ENCODE data around the gene CATSPER4. TPM values are rescaled to one million over a fixed set of nuclear protein-coding genes. Genes with fewer than 3 reads are reported as not detected.

The CATSPER4 gene
- total RNA-seq, 1 experiment from 2014 or later, result not detected

GRCh38 chr1:26168410-26169197, 21.8 kb upstream of the CATSPER4 start, which contains the start of gene C1orf232:
Gene C1orf232 (minus strand): TSS chr1:26168963. CDS start chr1:26168499, 464 bp downstream.
- Histone ChIP-seq H3K4ac (ENCODE audit: low read depth, low read length) (no peak within 1 kb of the TSS), H3T11ph (ENCODE audit: low read length) (no peak within 1 kb of the TSS), H3K9me3 (ENCODE audit: control insufficient read depth, low read depth, low read length) (no peaks in the 10 kb centered on the region), H4K5ac (ENCODE audit: insufficient read length, low read depth, low read length) (no peak within 1 kb of the TSS), H3K27ac (ENCODE audit: insufficient read length, low read depth, low read length) (no peak within 1 kb of the TSS), H3K14ac (ENCODE audit: insufficient read depth, low read length) (peak within 1 kb of the TSS; percentile 60; the same call in 1 of the 2 replicates), H3K79me2 (ENCODE audit: insufficient read depth, low read length) (peaks cover 4% of the 10 kb centered on the region; the same call in 1 of the 2 replicates), H3K27me3 (ENCODE audit: insufficient read depth, low read length) (peaks cover 3% of the 10 kb centered on the region; the same call in 1 of the 2 replicates), H3K4me1 (ENCODE audit: insufficient read depth, low read length) (peaks cover 6% of the 10 kb centered on the region; the same call in 1 of the 2 replicates), H3K23me2 (ENCODE audit: insufficient read length, low read depth, low read length, poor library complexity, severe bottlenecking) (peaks cover 16% of the 10 kb centered on the region), H4K8ac (replicated peaks; ENCODE audit: insufficient read length, low read depth, low read length) (no peak within 1 kb of the TSS), H4K91ac (ENCODE audit: insufficient read length, low read depth, low read length) (no peak within 1 kb of the TSS), H3K9ac (ENCODE audit: extremely low read depth, insufficient read length, low read length) (peak within 1 kb of the TSS; percentile 74), H2AK5ac (ENCODE audit: insufficient read length, low read length) (no peak within 1 kb of the TSS), H3K4me2 (ENCODE audit: insufficient read depth, insufficient read length, low read length) (peak within 1 kb of the TSS; percentile 78), H2AFZ (ENCODE audit: low read length) (no peak within 1 kb of the TSS), H2BK5ac (ENCODE audit: insufficient read length, low read length) (no peak within 1 kb of the TSS), H2BK12ac (ENCODE audit: insufficient read length, low read depth, low read length) (no peak within 1 kb of the TSS), H3K79me1 (ENCODE audit: insufficient read depth, low read depth, low read length, poor library complexity, severe bottlenecking) (peaks cover 4% of the 10 kb centered on the region), H3K18ac (ENCODE audit: insufficient read length, low read depth, low read length) (no peak within 1 kb of the TSS), H4K20me1 (ENCODE audit: control insufficient read depth, insufficient read depth, insufficient read length) (no peaks in the 10 kb centered on the region), H2BK15ac (ENCODE audit: low read depth, low read length) (no peak within 1 kb of the TSS), H2BK120ac (ENCODE audit: low read depth, low read length, poor library complexity, severe bottlenecking) (no peak within 1 kb of the TSS), H2BK20ac (ENCODE audit: low read depth, low read length, poor library complexity, severe bottlenecking) (no peak within 1 kb of the TSS), H3K56ac (ENCODE audit: insufficient read length, low read depth, low read length) (no peak within 1 kb of the TSS), H3K23ac (ENCODE audit: insufficient read length, low read depth, low read length) (no peak within 1 kb of the TSS)
- Mint-ChIP-seq H3K27ac (peak within 1 kb of the TSS; percentile 63 to 93 (median 67); a peak in 3 of 7 replicates), H3K4me1 (peaks cover 33 to 59% of the 10 kb centered on the region in 2 experiments), H3K4me3 (peak within 1 kb of the TSS; percentile 83 to 88), H3K9me3 (no peaks in the 10 kb centered on the region), H3K27me3 (ENCODE audit: low read depth) (peaks cover 45% of the 10 kb centered on the region), H3K36me3 (ENCODE audit: insufficient read depth in 1 of 3, low read depth in 3 of 3) (peaks cover 0 to 8% (median 7%) of the 10 kb centered on the region in 3 experiments; a peak in 3 of 7 replicates)
- DNase-seq, result no peak
- no peak for TF ChIP-seq CTCF (conservative IDR thresholded peaks at IDR 0.05)
- no CpG with 5 or more reads among the region's 5 CpGs for WGBS (ENCODE audit: extremely low coverage, insufficient read length, low lambda C conversion rate)
